SH-SY5Y (cell line): Measurements from ENCODE around the gene PHACTR3.

Experiments
- GATA2 ChIP-seq: IDR thresholded peaks from 2 replicates; pipeline ENCODE4 v1.6.1; 2011; ENCODE audit warnings: mild to moderate bottlenecking, low read depth, low read length
- GATA3 ChIP-seq: IDR thresholded peaks from 2 replicates; pipeline ENCODE4 v1.6.1; 2011; ENCODE audit warnings: low read depth, mild to moderate bottlenecking, low read length, moderate library complexity

DNA sequence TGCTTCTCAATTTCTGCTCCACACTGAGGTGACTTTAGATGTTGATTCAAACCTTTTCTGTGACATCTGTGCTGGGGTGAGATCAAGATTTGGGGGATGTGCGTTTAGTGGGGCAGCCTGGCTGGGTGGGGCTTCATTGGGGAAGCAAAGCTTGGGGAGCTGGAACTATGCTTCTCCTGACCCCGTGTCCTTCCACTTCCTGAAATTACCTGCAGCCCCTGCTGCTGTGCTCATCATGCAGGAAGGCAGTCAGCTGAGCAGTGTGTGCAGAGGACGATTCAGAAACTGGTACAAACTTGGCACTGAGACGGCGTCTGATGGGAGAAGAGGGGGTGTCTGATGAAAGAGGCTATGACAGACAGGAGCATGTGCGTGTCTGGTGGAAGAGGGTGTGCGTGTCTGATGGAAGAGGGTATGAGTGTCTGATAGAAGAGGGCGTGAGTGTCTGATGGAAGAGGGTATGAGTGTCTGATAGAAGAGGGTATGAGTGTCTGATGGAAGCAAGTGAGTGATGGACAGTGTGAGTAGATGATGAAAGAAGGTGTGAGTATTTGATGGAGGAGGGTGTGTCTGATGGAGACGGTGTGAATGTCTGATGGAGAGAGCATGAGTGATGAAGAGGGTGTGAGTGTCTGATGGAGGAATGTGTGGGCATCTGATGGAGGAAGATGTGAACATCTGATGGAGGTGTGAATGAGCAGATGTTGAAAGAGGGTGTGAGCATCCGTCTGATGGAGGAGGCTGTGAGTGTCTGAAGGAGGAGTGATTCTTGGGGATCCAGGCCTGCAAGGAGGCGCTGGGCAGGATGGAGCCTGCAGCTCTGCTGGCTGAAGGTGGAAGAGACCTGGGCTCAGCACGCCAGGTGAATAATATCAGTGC is 225.7 kb downstream of the PHACTR3 start:
- TF ChIP-seq GATA2 (no peak), GATA3 (no peak)
